Erythroblast (primary cell): ENCODE results near the gene ULK4.

Source experiments
- GATA1 ChIP-seq: IDR thresholded peaks from 2 replicates; pipeline ENCODE4 v1.6.1; 2011; ENCODE audit warnings: low read depth, mild to moderate bottlenecking, control low read depth, low read length, moderate library complexity
- POLR2A ChIP-seq: IDR thresholded peaks from 2 replicates; pipeline ENCODE4 v1.6.1; 2011; ENCODE audit warnings: mild to moderate bottlenecking, low read length

DNA sequence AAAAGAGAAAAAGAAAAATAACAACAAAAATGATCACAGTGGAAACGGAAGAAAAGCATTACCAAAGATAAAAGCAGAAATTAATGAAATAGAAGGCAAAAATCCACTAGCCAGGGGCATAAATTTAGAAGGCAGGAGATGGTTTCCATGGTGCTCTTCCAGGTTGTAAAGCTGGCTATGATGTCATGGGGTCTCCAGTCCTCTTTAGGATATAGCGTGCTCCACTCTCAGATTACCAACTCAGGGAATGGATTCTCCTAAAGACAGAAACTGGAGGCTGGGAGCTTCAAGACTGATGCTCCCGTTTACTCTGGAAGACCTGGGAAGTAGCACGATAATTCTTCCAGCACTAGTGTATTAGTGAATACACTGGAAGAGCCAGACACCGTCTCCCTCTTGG lies 10.9 kb upstream of the ULK4 start:
- TF ChIP-seq POLR2A (no peak), GATA1 (no peak)
